ENCODE measurements around the gene FAM120B.

The FAM120B gene

DNA sequence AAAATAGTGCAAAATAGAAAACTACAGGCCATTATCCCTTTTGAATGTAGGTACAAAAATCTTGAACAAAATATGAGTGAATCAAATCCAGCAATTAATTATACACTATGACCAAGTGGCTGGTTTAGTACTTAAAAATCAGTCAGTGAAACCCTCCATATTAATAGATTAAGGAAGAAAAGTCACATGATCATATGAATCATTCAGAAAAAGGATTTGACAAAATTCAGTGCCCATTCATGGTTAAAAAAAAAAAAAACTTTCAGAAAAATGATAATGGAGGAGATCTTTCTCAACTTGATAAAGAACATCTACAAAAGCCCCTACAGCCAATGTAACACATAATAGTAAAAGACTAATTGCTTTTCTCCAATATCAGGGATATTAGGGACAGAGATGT, 75.0 kb downstream of the FAM120B start:
- Histone ChIP-seq H3K27me3 (no peaks in the 10 kb centered on the region), H3K4me1 (ENCODE audit: control insufficient read depth in 1 of 2, insufficient read depth in 1 of 2, low read depth in 1 of 2, low read length in 1 of 2) (peaks cover 13 to 18% of the 10 kb centered on the region in 2 experiments), H3K9me3 (no peaks in the 10 kb centered on the region), H3K27ac (no peak overlapping the region), H3K4me3 (ENCODE audit: low read depth in 1 of 2, low read length in 1 of 2) (no peak overlapping the region), H3K36me3 (peaks cover 4% of the 10 kb centered on the region)
- no peak for TF ChIP-seq CTCF (IDR thresholded peaks at IDR 0.05)

DNA sequence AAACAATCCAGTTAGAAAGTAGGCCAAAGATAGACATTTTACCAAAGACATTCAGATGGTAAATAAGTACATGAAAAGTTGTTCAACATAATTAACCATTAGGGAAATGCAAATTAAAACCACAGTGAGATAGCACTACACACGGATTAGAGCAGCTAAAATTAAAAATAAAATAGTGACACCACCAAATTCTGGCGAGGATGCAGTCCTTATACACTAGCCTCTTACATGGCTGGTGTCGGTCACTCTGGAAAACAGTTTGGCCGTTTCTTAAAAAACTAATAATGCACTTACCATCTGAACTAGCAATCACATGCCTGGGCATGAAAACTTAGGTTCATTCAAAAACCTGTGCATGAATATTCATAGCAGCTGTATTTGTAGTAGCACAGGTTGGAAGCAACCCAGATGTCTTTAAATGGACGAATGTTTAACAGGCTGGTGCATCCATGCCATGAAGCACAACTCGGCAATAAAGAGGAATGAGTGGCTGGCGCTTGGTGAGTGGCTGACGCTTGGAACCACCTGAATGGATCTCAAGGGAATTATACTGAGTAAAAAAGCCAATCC, 77.0 kb downstream of the FAM120B start:
- Histone ChIP-seq H3K4me1 (ENCODE audit: control insufficient read depth in 1 of 2, insufficient read depth in 1 of 2, low read depth in 1 of 2, low read length in 1 of 2) (peaks cover 6 to 9% of the 10 kb centered on the region in 2 experiments), H3K27ac (no peak overlapping the region), H3K4me3 (ENCODE audit: low read depth in 1 of 2, low read length in 1 of 2) (no peak overlapping the region), H3K27me3 (no peaks in the 10 kb centered on the region), H3K36me3 (peaks cover 21% of the 10 kb centered on the region), H3K9me3 (no peaks in the 10 kb centered on the region)
- TF ChIP-seq CTCF (IDR thresholded peaks at IDR 0.05): no peak

- no peak for TF ChIP-seq CTCF (IDR thresholded peaks at IDR 0.05)
- H3K27me3 ChIP-seq: no peaks in the 10 kb centered on the region
- no peak overlapping the region for H3K27ac ChIP-seq
- peaks cover 39% of the 10 kb centered on the region for H3K36me3 ChIP-seq
- H3K4me3 ChIP-seq (ENCODE audit: low read depth in 1 of 2, low read length in 1 of 2): no peak overlapping the region
- no peaks in the 10 kb centered on the region for H3K9me3 ChIP-seq
- H3K4me1 ChIP-seq (ENCODE audit: control insufficient read depth in 1 of 2, insufficient read depth in 1 of 2, low read depth in 1 of 2, low read length in 1 of 2): no peaks in the 10 kb centered on the region
Measured at GRCh38 chr6:170385506-170385905, 78.9 kb downstream of the FAM120B start.

GRCh38 chr6:170388113-170388512, 81.6 kb downstream of the FAM120B start:
- TF ChIP-seq CTCF (IDR thresholded peaks at IDR 0.05): no peak
- H3K9me3 ChIP-seq: no peaks in the 10 kb centered on the region
- H3K27me3 ChIP-seq: no peaks in the 10 kb centered on the region
- H3K4me1 ChIP-seq (ENCODE audit: control insufficient read depth in 1 of 2, insufficient read depth in 1 of 2, low read depth in 1 of 2, low read length in 1 of 2): no peaks in the 10 kb centered on the region
- peaks cover 65% of the 10 kb centered on the region for H3K36me3 ChIP-seq
- H3K27ac ChIP-seq: no peak overlapping the region
- no peak overlapping the region for H3K4me3 ChIP-seq (ENCODE audit: low read depth in 1 of 2, low read length in 1 of 2)

DNA sequence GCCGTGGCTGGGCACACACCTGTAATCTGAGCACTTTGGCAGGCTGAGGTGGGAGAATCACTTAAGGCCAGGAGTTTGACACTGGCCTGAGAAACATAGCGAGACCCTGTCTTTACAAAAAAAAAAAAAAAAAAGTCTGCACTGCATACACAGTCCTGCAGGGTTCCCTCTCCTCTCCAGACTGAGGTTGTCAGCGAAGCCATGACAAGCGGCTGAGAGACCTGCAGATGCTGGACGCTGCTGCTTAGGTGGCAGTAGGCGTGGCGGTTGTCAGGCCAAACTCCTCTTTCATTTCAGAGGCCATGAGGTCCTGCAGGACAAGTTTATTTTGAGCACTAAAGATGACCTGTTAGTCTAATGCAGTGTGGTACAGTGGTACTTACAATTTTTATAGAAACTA, 86.5 kb downstream of the FAM120B start:
- Histone ChIP-seq H3K9me3 (no peaks in the 10 kb centered on the region), H3K27ac (no peak overlapping the region), H3K4me3 (ENCODE audit: low read depth in 1 of 2, low read length in 1 of 2) (no peak overlapping the region), H3K4me1 (ENCODE audit: control insufficient read depth in 1 of 2, insufficient read depth in 1 of 2, low read depth in 1 of 2, low read length in 1 of 2) (no peaks in the 10 kb centered on the region), H3K36me3 (peaks cover 97% of the 10 kb centered on the region), H3K27me3 (no peaks in the 10 kb centered on the region)
- no peak for TF ChIP-seq CTCF (IDR thresholded peaks at IDR 0.05)

All from neutrophil (primary cell).